Activated CD8-positive, alpha-beta T cell treated with anti-CD3 and anti-CD28 coated beads, Interleukin-2, amount 10 ng/mL, durations not matched to agents 7 days and 5 days (primary cell): ENCODE data around the gene FILIP1. TPM values are rescaled to one million over a fixed set of nuclear protein-coding genes. Genes with fewer than 3 reads are reported as not detected.

Source experiments
- ATAC-seq: fragments of 150-1000 bp; cut with Tn5 transposase; one replicate; pipeline ENCODE4 v1.10.0; 2021; ENCODE audit warnings: moderate library complexity
- CTCF ChIA-PET: fragments of 350-600 bp; sonication (Branson Sonifier 250); formaldehyde crosslinking; loops from one replicate; lab custom pipeline; 2021; ENCODE audit warnings: antibody characterized with exemption; lab: Charles Lee
- POLR2A ChIA-PET: fragments of 350-600 bp; sonication (Branson Sonifier 250); formaldehyde crosslinking; loops from one replicate; lab custom pipeline; 2021; ENCODE audit warnings: antibody characterized with exemption; lab: Charles Lee
- DNase-seq: peaks from one replicate; pipeline ENCODE4 v3.0.0-alpha.2; 2020
- H3K27ac Mint-ChIP-seq: one replicate; pipeline ENCODE4 v1.8.0; 2021; ENCODE audit warnings: mild to moderate bottlenecking, mixed read lengths
- H3K27me3 Mint-ChIP-seq: one replicate; pipeline ENCODE4 v1.8.0; 2021; ENCODE audit warnings: low read depth, mixed read lengths
- H3K36me3 Mint-ChIP-seq: one replicate; pipeline ENCODE4 v1.8.0; 2021; ENCODE audit warnings: low read depth, mixed read lengths
- H3K4me1 Mint-ChIP-seq: one replicate; pipeline ENCODE4 v1.8.0; 2021; ENCODE audit warnings: low read depth, mixed read lengths
- H3K4me3 Mint-ChIP-seq: one replicate; pipeline ENCODE4 v1.8.0; 2021; ENCODE audit warnings: mild to moderate bottlenecking, mixed read lengths
- H3K9me3 Mint-ChIP-seq: one replicate; pipeline ENCODE4 v1.8.0; 2022; ENCODE audit warnings: mixed read lengths; ENCODE audit not compliant: insufficient read depth
- total RNA-seq, 2 experiments: library from RNA; stranded (reverse); gene quantifications; one replicate each; pipeline ENCODE4 v1.2.3, GENCODE V29; 2021

FILIP1 gene, protein sequence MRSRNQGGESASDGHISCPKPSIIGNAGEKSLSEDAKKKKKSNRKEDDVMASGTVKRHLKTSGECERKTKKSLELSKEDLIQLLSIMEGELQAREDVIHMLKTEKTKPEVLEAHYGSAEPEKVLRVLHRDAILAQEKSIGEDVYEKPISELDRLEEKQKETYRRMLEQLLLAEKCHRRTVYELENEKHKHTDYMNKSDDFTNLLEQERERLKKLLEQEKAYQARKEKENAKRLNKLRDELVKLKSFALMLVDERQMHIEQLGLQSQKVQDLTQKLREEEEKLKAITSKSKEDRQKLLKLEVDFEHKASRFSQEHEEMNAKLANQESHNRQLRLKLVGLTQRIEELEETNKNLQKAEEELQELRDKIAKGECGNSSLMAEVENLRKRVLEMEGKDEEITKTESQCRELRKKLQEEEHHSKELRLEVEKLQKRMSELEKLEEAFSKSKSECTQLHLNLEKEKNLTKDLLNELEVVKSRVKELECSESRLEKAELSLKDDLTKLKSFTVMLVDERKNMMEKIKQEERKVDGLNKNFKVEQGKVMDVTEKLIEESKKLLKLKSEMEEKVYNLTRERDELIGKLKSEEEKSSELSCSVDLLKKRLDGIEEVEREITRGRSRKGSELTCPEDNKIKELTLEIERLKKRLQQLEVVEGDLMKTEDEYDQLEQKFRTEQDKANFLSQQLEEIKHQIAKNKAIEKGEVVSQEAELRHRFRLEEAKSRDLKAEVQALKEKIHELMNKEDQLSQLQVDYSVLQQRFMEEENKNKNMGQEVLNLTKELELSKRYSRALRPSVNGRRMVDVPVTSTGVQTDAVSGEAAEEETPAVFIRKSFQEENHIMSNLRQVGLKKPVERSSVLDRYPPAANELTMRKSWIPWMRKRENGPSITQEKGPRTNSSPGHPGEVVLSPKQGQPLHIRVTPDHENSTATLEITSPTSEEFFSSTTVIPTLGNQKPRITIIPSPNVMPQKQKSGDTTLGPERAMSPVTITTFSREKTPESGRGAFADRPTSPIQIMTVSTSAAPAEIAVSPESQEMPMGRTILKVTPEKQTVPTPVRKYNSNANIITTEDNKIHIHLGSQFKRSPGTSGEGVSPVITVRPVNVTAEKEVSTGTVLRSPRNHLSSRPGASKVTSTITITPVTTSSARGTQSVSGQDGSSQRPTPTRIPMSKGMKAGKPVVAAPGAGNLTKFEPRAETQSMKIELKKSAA (N-terminal part only)
- total RNA-seq: not detected

DNA sequence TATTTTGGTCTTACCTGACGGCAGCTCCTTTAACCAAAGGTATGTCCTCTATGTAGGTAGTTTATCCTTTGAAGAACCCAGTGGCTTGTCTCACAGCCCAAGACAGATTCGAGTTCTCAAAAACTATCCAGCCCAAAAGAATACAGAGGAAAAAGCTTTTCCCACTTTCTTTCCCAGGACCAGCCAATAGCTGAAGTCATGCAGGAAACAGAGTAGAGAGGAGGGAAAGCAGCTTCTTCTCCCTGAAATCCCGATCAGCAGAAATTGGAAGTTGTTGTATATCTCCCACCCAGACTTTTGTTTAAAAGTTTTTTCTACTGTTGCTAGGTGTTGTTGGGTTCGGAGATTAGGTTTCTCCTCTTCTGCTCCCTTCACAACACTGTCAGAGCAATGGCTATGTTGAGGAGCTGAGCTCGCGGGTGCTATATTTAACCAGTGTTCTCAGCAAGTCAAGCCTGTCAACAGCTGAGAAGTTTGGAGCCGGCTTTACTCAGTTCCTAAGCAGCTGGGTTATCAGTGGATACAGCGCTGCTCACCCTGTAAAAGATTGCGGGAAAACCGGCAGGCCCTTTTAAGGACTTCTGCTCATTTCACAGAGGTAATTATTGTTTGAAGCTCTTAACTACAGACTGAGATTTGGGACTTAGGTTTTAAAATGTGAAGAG is at the start of gene FILIP1:
TSS of gene FILIP1 (minus strand) at position 401 of the 665 bp plus-strand sequence. CDS start 78,828 bp downstream, outside the sequence.
- CTCF ChIA-PET: interaction anchor here (1.2 kb wide), 1 partner anchor 70 kb away, joined by 4 read pairs; no protein-coding TSS in a partner anchor
- DNase-seq (no peak), ATAC-seq (no peak)
- peaks cover 40% of the 10 kb centered on the region for H3K27me3 Mint-ChIP-seq
- POLR2A ChIA-PET: interaction anchor here (0.6 kb wide), 1 partner anchor 1007 kb away, joined by 3 read pairs; no protein-coding TSS in a partner anchor
- peaks cover 9% of the 10 kb centered on the region for H3K4me1 Mint-ChIP-seq
- no peak within 1 kb of the TSS for H3K27ac Mint-ChIP-seq
- H3K9me3 Mint-ChIP-seq: no peaks in the 10 kb centered on the region
- H3K4me3 Mint-ChIP-seq: no peak within 1 kb of the TSS
- no peaks in the 10 kb centered on the region for H3K36me3 Mint-ChIP-seq

DNA sequence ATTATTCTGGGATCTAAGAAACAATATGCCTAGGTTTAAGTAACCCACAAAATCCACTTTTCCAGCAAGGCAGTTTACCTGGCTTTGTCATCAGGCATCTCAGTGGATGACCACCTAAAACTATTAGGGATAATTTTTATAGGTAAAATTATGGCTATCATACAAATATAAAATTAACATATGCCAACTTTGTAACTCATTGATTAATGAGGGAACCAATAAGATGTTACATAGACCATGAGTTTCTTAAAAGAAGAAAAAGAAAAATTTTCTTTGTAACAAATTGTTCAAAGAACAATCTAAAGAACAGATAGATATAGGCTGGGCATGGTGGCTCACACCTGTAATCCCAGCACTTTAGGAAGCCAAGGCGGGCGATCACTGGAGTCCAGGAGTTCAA is 49.7 kb upstream of the FILIP1 start:
- Mint-ChIP-seq H3K27me3 (peaks cover 15% of the 10 kb centered on the region), H3K36me3 (no peaks in the 10 kb centered on the region), H3K4me3 (no peak overlapping the region), H3K9me3 (no peaks in the 10 kb centered on the region), H3K27ac (no peak overlapping the region), H3K4me1 (no peaks in the 10 kb centered on the region)
- ChIA-PET POLR2A (no interaction called here), CTCF (no interaction called here)
- no peak for DNase-seq
- ATAC-seq: no peak

DNA sequence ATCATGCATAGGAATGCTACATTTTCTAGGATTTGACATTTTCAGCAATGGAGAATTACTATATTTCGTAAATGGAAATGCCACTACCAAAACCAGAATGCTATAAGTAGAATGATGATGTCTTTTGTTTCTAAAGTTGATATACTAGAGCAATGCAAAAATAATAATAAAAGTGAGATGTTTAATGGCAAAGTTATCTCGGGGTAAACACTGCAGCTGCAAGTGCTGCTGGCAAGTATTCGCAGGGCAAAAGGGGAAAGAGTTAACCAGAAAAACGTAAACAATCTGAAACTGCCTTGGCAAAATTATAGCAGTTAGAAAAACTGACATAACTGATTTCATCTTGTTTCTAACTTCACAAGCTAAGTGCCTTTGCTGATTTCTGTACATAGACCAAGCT is 45.5 kb upstream of the FILIP1 start:
- H3K27me3 Mint-ChIP-seq: peaks cover 18% of the 10 kb centered on the region
- no peak overlapping the region for H3K4me3 Mint-ChIP-seq
- no peaks in the 10 kb centered on the region for H3K36me3 Mint-ChIP-seq
- no peaks in the 10 kb centered on the region for H3K4me1 Mint-ChIP-seq
- ATAC-seq: no peak
- POLR2A ChIA-PET: no interaction called here
- no peak for DNase-seq
- CTCF ChIA-PET: interaction anchor here (1.4 kb wide), 1 partner anchor 23 kb away, joined by 3 read pairs; no protein-coding TSS in a partner anchor
- H3K9me3 Mint-ChIP-seq: no peaks in the 10 kb centered on the region
- no peak overlapping the region for H3K27ac Mint-ChIP-seq

DNA sequence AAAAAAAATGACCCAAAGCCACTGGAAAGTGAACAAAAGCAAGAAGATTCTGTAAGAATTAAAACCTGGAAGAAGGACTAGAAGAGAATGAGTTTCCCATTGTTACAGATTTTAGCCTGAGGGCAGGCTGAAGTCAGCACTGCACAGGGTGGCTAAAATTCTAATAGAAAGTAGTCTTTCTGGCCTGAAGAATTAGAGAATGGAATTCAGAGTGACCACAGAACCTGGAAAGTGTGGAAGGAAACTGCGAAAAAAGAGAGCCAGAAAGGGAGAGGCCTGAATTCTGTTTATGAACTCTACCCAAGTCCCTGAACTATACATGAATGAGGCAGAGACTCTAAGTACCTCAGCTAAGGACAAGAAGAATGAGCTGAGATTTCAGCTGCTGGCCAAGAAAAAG is 38.9 kb upstream of the FILIP1 start:
- Mint-ChIP-seq H3K4me1 (no peaks in the 10 kb centered on the region), H3K4me3 (no peak overlapping the region), H3K9me3 (no peaks in the 10 kb centered on the region), H3K27me3 (peaks cover 21% of the 10 kb centered on the region), H3K27ac (no peak overlapping the region), H3K36me3 (no peaks in the 10 kb centered on the region)
- ATAC-seq (no peak), DNase-seq (no peak)
- CTCF ChIA-PET: no interaction called here
- POLR2A ChIA-PET: no interaction called here

DNA sequence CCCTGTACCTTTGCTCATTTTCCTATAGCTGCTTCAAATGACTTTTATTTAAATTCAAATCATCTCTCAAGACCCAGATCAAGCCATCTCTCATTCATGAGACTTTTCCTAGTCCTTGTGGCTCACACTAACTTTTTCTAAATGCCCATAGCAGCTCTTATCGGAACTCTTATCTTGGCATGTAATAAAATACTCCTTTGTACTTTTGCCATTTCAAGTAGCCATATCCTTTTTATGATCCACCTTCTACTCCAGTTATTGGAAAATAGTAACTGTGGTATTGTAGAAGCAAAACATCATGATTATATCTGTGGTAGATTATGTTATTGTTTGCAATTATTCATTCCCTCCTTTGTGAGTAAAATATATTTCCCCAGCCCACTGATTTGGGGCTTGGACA is 37.6 kb upstream of the FILIP1 start:
- ChIA-PET POLR2A (no interaction called here), CTCF (no interaction called here)
- H3K27ac Mint-ChIP-seq: no peak overlapping the region
- H3K4me3 Mint-ChIP-seq: no peak overlapping the region
- DNase-seq (no peak), ATAC-seq (no peak)
- no peaks in the 10 kb centered on the region for H3K4me1 Mint-ChIP-seq
- peaks cover 21% of the 10 kb centered on the region for H3K27me3 Mint-ChIP-seq
- no peaks in the 10 kb centered on the region for H3K9me3 Mint-ChIP-seq
- H3K36me3 Mint-ChIP-seq: no peaks in the 10 kb centered on the region

DNA sequence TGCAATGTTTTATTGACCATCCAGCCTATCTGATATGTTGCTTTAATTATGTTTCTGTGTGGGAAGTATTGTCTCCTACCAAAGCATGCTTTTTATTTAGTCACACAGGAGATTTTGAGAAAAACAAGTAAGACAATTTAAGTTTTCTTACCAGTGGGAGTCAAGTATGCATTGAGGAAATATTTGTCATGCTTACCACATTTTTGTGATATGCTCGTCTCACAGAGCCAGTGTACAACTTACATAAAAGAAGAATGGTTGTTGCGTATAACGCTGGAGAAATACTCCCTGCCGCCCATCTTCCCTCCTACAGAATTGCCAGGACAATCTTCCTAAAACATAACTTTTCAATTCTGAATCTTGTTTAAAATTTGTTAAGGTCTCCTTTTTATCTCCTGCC is 37.1 kb upstream of the FILIP1 start:
- no peaks in the 10 kb centered on the region for H3K9me3 Mint-ChIP-seq
- peaks cover 21% of the 10 kb centered on the region for H3K27me3 Mint-ChIP-seq
- no peaks in the 10 kb centered on the region for H3K36me3 Mint-ChIP-seq
- H3K4me1 Mint-ChIP-seq: no peaks in the 10 kb centered on the region
- POLR2A ChIA-PET: no interaction called here
- no peak for DNase-seq
- CTCF ChIA-PET: no interaction called here
- no peak overlapping the region for H3K4me3 Mint-ChIP-seq
- no peak overlapping the region for H3K27ac Mint-ChIP-seq
- no peak for ATAC-seq

DNA sequence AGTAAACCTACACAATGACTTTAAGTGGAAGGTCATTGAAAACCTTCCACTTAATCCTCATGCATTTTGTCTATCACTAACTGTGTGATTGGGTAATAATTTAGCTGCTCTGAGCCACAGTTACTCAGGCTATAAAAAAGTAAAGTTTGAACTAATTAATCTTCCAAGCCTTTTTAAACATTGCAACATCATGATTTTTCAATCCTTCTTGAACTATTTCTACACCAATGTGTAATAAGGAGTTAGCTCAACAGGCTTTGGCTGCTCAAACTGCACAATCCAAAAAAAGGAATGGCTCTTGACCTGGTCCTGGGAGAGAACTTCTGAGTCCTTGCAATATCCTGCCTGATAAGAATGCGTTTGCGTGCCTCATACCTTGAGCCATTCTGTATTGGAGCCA is 34.8 kb upstream of the FILIP1 start:
- Mint-ChIP-seq H3K4me3 (no peak overlapping the region), H3K27ac (no peak overlapping the region), H3K4me1 (no peaks in the 10 kb centered on the region), H3K36me3 (no peaks in the 10 kb centered on the region), H3K27me3 (peaks cover 29% of the 10 kb centered on the region), H3K9me3 (no peaks in the 10 kb centered on the region)
- ChIA-PET POLR2A (no interaction called here), CTCF (interaction anchor here (1.6 to 2.1 kb wide), 2 partner anchors 231 to 317 kb away, joined by 3 to 9 read pairs; no protein-coding TSS in a partner anchor)
- ATAC-seq (no peak), DNase-seq (no peak)

DNA sequence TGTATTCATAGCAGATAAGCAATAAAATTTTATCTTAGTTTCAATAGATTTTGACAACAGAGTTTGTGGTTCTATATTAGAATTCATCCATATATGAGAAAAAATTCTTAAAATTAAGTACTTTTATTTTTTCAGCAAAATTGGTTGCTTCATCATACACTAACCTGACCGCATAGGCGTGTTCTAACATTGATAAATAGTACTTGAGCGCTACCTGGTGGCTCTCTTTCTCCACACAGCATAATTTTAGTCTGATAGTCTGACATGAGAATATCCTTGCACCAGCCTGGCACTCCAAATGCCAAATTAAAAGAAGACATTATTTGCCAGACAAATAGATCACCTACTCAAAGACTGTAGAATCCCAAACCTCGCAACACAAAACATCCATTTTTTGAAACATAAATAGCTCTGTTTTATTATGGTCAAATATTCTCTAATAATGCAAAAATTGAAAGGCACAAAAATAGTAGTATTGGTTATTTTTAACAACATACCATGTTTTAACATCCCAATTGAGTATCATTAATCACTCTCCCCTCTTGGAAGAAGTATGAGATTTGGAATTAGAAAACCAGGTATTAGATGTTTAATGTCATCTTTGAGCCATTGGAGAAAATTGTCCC is 33.0 kb upstream of the FILIP1 start:
- CTCF ChIA-PET: interaction anchor here (0.7 to 2.1 kb wide), 3 partner anchors 229 to 309 kb away, joined by 3 to 9 read pairs (median 7); no protein-coding TSS in a partner anchor
- POLR2A ChIA-PET: no interaction called here
- peak; percentile 69 for DNase-seq
- no peak overlapping the region for H3K4me3 Mint-ChIP-seq
- H3K36me3 Mint-ChIP-seq: no peaks in the 10 kb centered on the region
- H3K27ac Mint-ChIP-seq: no peak overlapping the region
- peaks cover 29% of the 10 kb centered on the region for H3K27me3 Mint-ChIP-seq
- peak; percentile 61 for ATAC-seq
- no peaks in the 10 kb centered on the region for H3K9me3 Mint-ChIP-seq
- no peaks in the 10 kb centered on the region for H3K4me1 Mint-ChIP-seq

DNA sequence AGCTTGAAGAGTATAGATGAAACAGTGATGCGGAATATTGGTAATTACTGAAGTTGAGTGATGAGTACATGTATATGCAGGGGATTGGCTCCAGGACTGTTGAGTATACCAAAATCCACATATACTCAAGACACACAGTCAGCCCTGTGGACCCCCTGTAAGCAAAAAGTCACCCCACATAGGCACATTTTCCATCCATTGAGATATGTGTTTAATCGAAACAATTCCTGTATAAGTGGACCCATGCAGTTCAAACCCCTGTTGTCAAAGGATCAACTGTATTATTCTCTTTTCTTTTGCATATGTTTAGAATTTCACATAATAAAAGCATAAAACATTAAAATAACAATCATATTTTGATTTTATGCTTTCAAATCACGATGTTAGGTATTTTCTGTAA is 32.1 kb upstream of the FILIP1 start:
- DNase-seq (no peak), ATAC-seq (no peak)
- Mint-ChIP-seq H3K27me3 (peaks cover 21% of the 10 kb centered on the region), H3K27ac (no peak overlapping the region), H3K9me3 (no peaks in the 10 kb centered on the region), H3K4me1 (no peaks in the 10 kb centered on the region), H3K4me3 (no peak overlapping the region), H3K36me3 (no peaks in the 10 kb centered on the region)
- POLR2A ChIA-PET: no interaction called here
- CTCF ChIA-PET: interaction anchor here (1.0 to 1.1 kb wide), 2 partner anchors 38 to 259 kb away, joined by 4 read pairs; no protein-coding TSS in a partner anchor

DNA sequence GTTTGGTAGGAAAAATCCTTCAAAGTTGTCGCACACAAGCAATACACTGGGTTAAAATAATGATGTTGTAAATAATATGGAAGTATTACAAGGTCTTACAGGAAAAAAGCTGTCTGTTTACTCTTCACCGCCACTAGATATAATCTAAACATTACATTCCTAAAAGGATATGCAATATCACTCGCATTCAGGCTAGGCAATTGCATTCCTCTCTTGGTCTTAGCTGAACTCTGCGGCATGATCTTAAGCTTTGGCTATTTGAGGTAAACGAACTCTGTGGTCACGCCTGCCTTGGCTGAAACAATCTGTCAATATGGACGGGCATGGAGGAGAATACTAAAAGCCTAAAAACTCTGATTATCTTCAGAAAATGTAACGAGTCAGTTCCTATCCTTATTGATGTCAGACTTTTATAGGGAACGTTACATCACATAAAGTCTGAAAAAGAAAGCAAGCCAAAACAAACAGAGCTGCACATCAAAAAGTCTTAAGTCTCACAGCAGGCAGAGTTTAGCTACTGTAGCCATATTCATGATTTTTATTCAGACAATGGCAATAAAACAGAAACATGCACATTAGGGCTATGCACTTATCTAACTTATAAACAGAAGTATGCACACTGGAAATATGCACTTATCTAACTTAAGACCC is 30.8 kb upstream of the FILIP1 start:
- H3K36me3 Mint-ChIP-seq: no peaks in the 10 kb centered on the region
- H3K4me3 Mint-ChIP-seq: no peak overlapping the region
- ChIA-PET POLR2A (no interaction called here), CTCF (interaction anchor here (0.8 to 1.2 kb wide), 3 partner anchors 22 to 257 kb away, joined by 3 to 4 read pairs (median 3); no protein-coding TSS in a partner anchor)
- no peak overlapping the region for H3K27ac Mint-ChIP-seq
- DNase-seq (no peak), ATAC-seq (no peak)
- H3K4me1 Mint-ChIP-seq: no peaks in the 10 kb centered on the region
- no peaks in the 10 kb centered on the region for H3K9me3 Mint-ChIP-seq
- peaks cover 21% of the 10 kb centered on the region for H3K27me3 Mint-ChIP-seq
